WTC11 (cell line): Measurements from ENCODE around the gene LARGE1. TPM values are rescaled to one million over a fixed set of nuclear protein-coding genes. Genes with fewer than 3 reads are reported as not detected.

Source experiments
- ATAC-seq: fragments of 200-7000 bp; cut with Tn5 transposase; 2 replicates; pipeline ENCODE4 v1.10.0; 2021; ENCODE audit warnings: mild to moderate bottlenecking, moderate library complexity
- CTCF ChIA-PET: fragments of 300-600 bp; sonication (Branson Sonifier 250); formaldehyde crosslinking; loops from one replicate; lab custom pipeline; 2021; ENCODE audit warnings: antibody characterized with exemption; lab: Charles Lee
- POLR2A ChIA-PET: fragments of 350-600 bp; sonication (Branson Sonifier 250); formaldehyde crosslinking; loops from one replicate; lab custom pipeline; 2021; ENCODE audit warnings: antibody characterized with exemption; lab: Charles Lee
- DNase-seq: peaks from one replicate; pipeline ENCODE4 v3.0.0; 2021; ENCODE audit warnings: low spot score
- H3K27ac Mint-ChIP-seq: 2 replicates; pipeline ENCODE4 v1.8.0; 2021; ENCODE audit warnings: mixed read lengths
- H3K27me3 Mint-ChIP-seq: 2 replicates; pipeline ENCODE4 v1.8.0; 2021; ENCODE audit warnings: low read depth, mild to moderate bottlenecking, moderate library complexity, mixed read lengths
- H3K36me3 Mint-ChIP-seq: 2 replicates; pipeline ENCODE4 v1.8.0; 2021; ENCODE audit warnings: mixed read lengths
- H3K4me1 Mint-ChIP-seq: 2 replicates; pipeline ENCODE4 v1.8.0; 2022; ENCODE audit warnings: mixed read lengths
- H3K4me3 Mint-ChIP-seq: 2 replicates; pipeline ENCODE4 v1.8.0; 2021; ENCODE audit warnings: mild to moderate bottlenecking, moderate library complexity, mixed read lengths
- H3K9me3 Mint-ChIP-seq: 2 replicates; pipeline ENCODE4 v1.8.0; 2021; ENCODE audit warnings: mixed read lengths
- ARID4B ChIP-seq: sonication (generic); formaldehyde crosslinking; IDR thresholded peaks from 2 replicates; pipeline ENCODE4 v1.8.0; 2023; ENCODE audit warnings: missing genetic modification reagents, mild to moderate bottlenecking, borderline replicate concordance
- ATF6 ChIP-seq: sonication (generic); formaldehyde crosslinking; IDR thresholded peaks from 2 replicates; pipeline ENCODE4 v1.8.1; 2023; ENCODE audit warnings: mild to moderate bottlenecking, missing genetic modification reagents
- ERG ChIP-seq: fragments of 250-450 bp; sonication (Bioruptor Pico); IDR thresholded peaks from 2 replicates; pipeline ENCODE4 v1.8.0; 2021; ENCODE audit warnings: mild to moderate bottlenecking
- ETV6 ChIP-seq: sonication (generic); formaldehyde crosslinking; IDR thresholded peaks from 2 replicates; pipeline ENCODE4 v1.8.1; 2022; ENCODE audit warnings: mild to moderate bottlenecking, missing genetic modification reagents
- FOXJ3 ChIP-seq: sonication (generic); formaldehyde crosslinking; IDR thresholded peaks from 2 replicates; pipeline ENCODE4 v1.9.0; 2021; ENCODE audit warnings: missing genetic modification reagents, mild to moderate bottlenecking, borderline replicate concordance
- JUN ChIP-seq: sonication (generic); formaldehyde crosslinking; IDR thresholded peaks from 2 replicates; pipeline ENCODE4 v1.8.0; 2023; ENCODE audit warnings: mild to moderate bottlenecking, missing genetic modification reagents
- MAX ChIP-seq: sonication (generic); formaldehyde crosslinking; IDR thresholded peaks from 2 replicates; pipeline ENCODE4 v1.8.0; 2022; ENCODE audit warnings: mild to moderate bottlenecking, missing genetic modification reagents
- MLX ChIP-seq: sonication (generic); formaldehyde crosslinking; IDR thresholded peaks from 2 replicates; pipeline ENCODE4 v1.8.1; 2023; ENCODE audit warnings: mild to moderate bottlenecking, missing genetic modification reagents, moderate library complexity
- PREB ChIP-seq: sonication (generic); formaldehyde crosslinking; IDR thresholded peaks from 2 replicates; pipeline ENCODE4 v1.8.1; 2022; ENCODE audit warnings: mild to moderate bottlenecking, missing genetic modification reagents, moderate library complexity, borderline replicate concordance
- PRRX2 ChIP-seq: fragments of 250-450 bp; sonication (Bioruptor Pico); IDR thresholded peaks from 2 replicates; pipeline ENCODE4 v1.8.0; 2021; ENCODE audit warnings: mild to moderate bottlenecking
- RELA ChIP-seq: sonication (generic); formaldehyde crosslinking; IDR thresholded peaks from 2 replicates; pipeline ENCODE4 v1.8.1; 2022; ENCODE audit warnings: missing genetic modification reagents, mild to moderate bottlenecking, borderline replicate concordance
- STAT6 ChIP-seq: sonication (generic); formaldehyde crosslinking; conservative IDR thresholded peaks from 2 replicates; pipeline ENCODE4 v1.8.1; 2023; ENCODE audit warnings: mild to moderate bottlenecking, low read depth, missing genetic modification reagents, moderate library complexity
- TP53 ChIP-seq: sonication (generic); formaldehyde crosslinking; IDR thresholded peaks from 2 replicates; pipeline ENCODE4 v1.8.1; 2023; ENCODE audit warnings: mild to moderate bottlenecking, missing genetic modification reagents
- USF1 ChIP-seq: sonication (generic); formaldehyde crosslinking; IDR thresholded peaks from 2 replicates; pipeline ENCODE4 v1.8.0; 2022; ENCODE audit warnings: mild to moderate bottlenecking, missing genetic modification reagents
- ZNF138 ChIP-seq: sonication (generic); formaldehyde crosslinking; conservative IDR thresholded peaks from 2 replicates; pipeline ENCODE4 v1.8.1; 2022; ENCODE audit warnings: mild to moderate bottlenecking, moderate library complexity, missing genetic modification reagents
- ZNF416 ChIP-seq: fragments of 250-450 bp; sonication (Bioruptor Pico); IDR thresholded peaks from 2 replicates; pipeline ENCODE4 v1.9.0; 2021; ENCODE audit warnings: mild to moderate bottlenecking, inconsistent platforms
- ZNF512 ChIP-seq: sonication (generic); formaldehyde crosslinking; IDR thresholded peaks from 2 replicates; pipeline ENCODE4 v1.8.1; 2022; ENCODE audit warnings: missing genetic modification reagents, borderline replicate concordance
- total RNA-seq: library from RNA; stranded (reverse); gene quantifications from 3 replicates; pipeline ENCODE4 v1.2.3, GENCODE V29; 2021

LARGE1 gene
- total RNA-seq, 1 experiment from 2014 or later, result 72.6 TPM

GRCh38 chr22:33888821-33889220 is 31.5 kb downstream of the LARGE1 start (continued):
- TF ChIP-seq ZNF512 (CRISPR knock-in tag) (no peak), ARID4B (CRISPR knock-in tag) (no peak), USF1 (CRISPR knock-in tag) (no peak), STAT6 (CRISPR knock-in tag) (no peak), ZNF416 (CRISPR knock-in tag) (no peak), RELA (CRISPR knock-in tag) (no peak), PRRX2 (CRISPR knock-in tag) (no peak), MAX (CRISPR knock-in tag) (no peak)
- TF ChIP-seq, all 79 proteins: peak for 0

- H3K9me3 Mint-ChIP-seq, result no peaks in the 10 kb centered on the region
- peaks cover 93% of the 10 kb centered on the region for H3K4me1 Mint-ChIP-seq
- no peaks in the 10 kb centered on the region for H3K36me3 Mint-ChIP-seq
- H3K4me3 Mint-ChIP-seq, result no peak overlapping the region
- ChIA-PET CTCF (no interaction called here), POLR2A (no interaction called here)
- ATAC-seq, result peak; percentile 18; the same call in 1 of the 2 replicates
- H3K27me3 Mint-ChIP-seq, result no peaks in the 10 kb centered on the region
- H3K27ac Mint-ChIP-seq, result peak overlapping the region; percentile 8; the same call in 1 of the 2 replicates
- DNase-seq, result no peak
- no peak for TF ChIP-seq PREB
- TF ChIP-seq FOXJ3, result no peak
- TF ChIP-seq ETV6 (CRISPR knock-in tag), result no peak
- TF ChIP-seq TP53 (CRISPR knock-in tag), result no peak
- no peak for TF ChIP-seq JUN (CRISPR knock-in tag)
- TF ChIP-seq ERG (CRISPR knock-in tag), result no peak
- no peak for TF ChIP-seq ATF6 (CRISPR knock-in tag)
- no peak for TF ChIP-seq MLX
- TF ChIP-seq USF1 (CRISPR knock-in tag), result no peak
- no peak for TF ChIP-seq ZNF138
Measured at GRCh38 chr22:33887173-33887572, 33.1 kb downstream of the LARGE1 start.
